ENCODE results near the gene RAD51B.

GRCh38 chr14:68521961-68522509 lies 702.5 kb downstream of the RAD51B start:
- TF ChIP-seq TAF1 (IDR thresholded peaks at IDR 0.05; ENCODE audit: borderline replicate concordance, low read depth, low read length) (no peak), POLR2AphosphoS5 (IDR thresholded peaks at IDR 0.05; ENCODE audit: low read depth, low read length) (no peak), POLR2A (IDR thresholded peaks at IDR 0.05; ENCODE audit: low read depth, low read length) (no peak)

All from GM12892 (cell line).